GM19035 (cell line): ENCODE data around the gene SAC3D1.
"Not testable (repeated sequence)": the region's sequence is repeated elsewhere in the genome, so short reads cannot be mapped to it uniquely, and the experiment has no call there.

Experiments
- ATAC-seq: cut with Tn5 transposase; IDR thresholded peaks from one replicate; pipeline ENCODE4 v1.9.1; 2021; ENCODE audit not compliant: unreplicated experiment

Gene SAC3D1

GRCh38 chr11:65040847-65041622 is at the start of gene SAC3D1:
SAC3D1 (plus strand) TSS chr11:65041210; CDS start chr11:65041293, 83 bp downstream.
- peak; percentile 87 for ATAC-seq

- ATAC-seq, result no peak
Measured at GRCh38 chr11:64994318-64994717, 46.7 kb upstream of the SAC3D1 start.

DNA sequence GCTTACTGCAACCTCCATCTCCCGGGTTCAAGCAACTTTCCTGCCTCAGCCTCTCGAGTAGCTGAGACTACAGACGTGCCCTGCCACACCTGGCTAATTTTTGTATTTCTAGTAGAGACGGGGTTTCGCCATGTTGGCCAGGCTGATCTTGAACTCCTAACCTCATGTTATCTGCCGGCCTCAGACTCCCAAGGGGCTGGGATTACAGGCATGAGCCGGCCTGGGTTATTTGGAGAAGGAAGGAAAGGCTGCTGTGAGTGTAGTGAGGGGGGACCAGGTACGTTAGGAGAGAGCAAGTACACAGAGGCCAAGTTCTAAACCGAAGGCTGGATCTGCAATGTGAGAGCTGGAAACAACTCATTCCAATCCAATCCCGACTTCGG is 44.7 kb upstream of the SAC3D1 start:
- ATAC-seq, result no peak

DNA sequence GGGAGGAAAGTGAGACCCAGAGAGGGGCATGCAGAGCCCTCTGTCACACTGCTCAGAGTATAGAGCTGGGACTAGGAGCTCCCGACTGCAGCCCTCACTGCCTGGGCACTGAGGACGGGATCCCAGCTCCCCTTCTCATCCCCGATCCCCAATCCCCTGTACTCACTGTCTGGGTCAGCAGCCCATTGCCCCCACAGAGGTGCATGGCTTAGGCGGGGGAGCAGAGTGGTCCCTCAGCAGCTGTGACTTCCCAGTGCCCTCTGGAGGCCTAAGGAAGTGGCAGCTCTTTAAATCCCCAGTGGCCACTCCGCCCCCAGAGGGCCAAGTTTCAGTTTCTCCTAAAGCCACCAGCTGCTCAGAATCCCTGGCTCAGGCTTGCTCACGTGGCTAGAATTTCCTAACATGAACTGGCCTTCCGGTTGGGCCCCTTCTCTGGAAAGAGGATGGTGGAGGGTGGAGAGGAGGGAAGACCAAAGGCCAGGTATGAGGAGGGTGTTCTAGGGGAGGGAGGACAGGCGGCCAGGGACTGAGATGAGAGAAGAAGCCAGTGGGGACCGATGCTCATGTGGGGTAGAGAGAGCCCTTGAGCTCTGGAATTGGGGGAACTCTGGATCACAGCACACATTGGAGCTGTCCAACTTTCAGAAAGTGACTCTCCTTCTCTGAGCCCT is 44.2 kb upstream of the SAC3D1 start, which contains the start of gene BATF2:
TSS of gene BATF2 (minus strand) at position 262 of the 671 bp plus-strand sequence. CDS start at position 205, 57 bp downstream.
- no peak for ATAC-seq

GRCh38 chr11:64998141-64998540 is 42.9 kb upstream of the SAC3D1 start:
- ATAC-seq, result no peak

GRCh38 chr11:64998690-64999431 is 42.1 kb upstream of the SAC3D1 start:
- ATAC-seq, result no peak

DNA sequence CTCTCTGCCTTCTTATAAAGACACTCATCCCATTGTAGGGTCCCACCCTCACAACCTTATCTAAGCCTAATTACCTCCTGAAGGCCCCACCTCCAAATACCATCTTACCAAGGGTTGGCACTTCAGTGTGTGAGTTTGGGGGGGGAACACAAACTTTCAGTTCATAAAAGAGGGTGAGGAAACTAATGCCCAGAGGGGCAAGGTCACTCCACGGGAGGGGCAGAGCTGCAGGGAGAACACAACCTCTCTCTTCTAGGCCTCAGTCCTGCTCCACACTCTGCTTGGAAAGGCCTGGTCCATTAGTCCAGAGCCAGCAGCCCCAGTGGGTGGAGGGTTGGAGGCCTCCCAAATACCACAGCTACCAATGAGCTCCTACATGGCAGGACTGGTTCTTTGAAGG is 41.5 kb upstream of the SAC3D1 start:
- no peak for ATAC-seq

GRCh38 chr11:65002706-65003105 is 38.3 kb upstream of the SAC3D1 start:
- ATAC-seq, result no peak

- ATAC-seq, result no peak
Measured at GRCh38 chr11:65003282-65003681, 37.7 kb upstream of the SAC3D1 start.

DNA sequence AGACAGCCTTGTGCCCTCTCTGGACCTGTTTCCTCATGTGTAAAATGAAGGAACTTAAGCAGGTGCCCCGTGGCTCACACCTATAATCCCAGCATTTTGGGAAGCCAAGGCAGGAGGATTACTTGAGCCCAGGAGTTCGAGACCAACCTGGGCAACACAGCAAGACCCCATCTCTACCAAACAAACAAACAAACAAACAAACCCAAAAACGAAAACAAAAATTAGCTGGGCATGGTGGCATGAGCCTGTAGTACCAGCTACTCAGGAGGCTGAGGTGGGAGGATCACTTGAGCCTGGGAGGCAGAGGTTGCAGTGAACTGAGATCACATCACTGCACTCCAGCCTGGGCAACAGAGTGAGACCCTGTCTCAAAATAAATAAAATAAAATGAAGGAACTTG is 37.0 kb upstream of the SAC3D1 start:
- ATAC-seq, result not testable (repeated sequence)

- no peak for ATAC-seq
Measured at GRCh38 chr11:65008016-65008415, 33.0 kb upstream of the SAC3D1 start.

DNA sequence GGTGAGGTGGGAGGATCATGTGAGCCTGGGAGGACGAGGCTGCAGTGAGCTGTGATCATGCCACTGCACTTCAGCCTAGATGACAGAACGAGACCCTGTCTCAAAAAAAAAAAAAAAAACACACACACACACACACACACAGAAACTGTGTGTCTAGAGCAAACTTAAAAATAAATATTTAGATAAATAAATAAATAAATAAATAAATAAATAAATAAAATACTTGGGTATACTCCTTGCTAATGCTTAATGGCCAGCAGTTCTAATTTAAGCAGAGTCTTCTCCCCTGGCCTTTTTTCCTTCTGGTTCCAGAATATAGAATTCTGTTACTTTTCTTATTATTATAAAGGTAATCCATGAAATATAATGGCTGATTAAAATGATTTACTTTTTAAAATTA is 32.1 kb upstream of the SAC3D1 start:
- no peak for ATAC-seq

- ATAC-seq, result peak; percentile 73
Measured at GRCh38 chr11:65013130-65013887, 27.7 kb upstream of the SAC3D1 start.

DNA sequence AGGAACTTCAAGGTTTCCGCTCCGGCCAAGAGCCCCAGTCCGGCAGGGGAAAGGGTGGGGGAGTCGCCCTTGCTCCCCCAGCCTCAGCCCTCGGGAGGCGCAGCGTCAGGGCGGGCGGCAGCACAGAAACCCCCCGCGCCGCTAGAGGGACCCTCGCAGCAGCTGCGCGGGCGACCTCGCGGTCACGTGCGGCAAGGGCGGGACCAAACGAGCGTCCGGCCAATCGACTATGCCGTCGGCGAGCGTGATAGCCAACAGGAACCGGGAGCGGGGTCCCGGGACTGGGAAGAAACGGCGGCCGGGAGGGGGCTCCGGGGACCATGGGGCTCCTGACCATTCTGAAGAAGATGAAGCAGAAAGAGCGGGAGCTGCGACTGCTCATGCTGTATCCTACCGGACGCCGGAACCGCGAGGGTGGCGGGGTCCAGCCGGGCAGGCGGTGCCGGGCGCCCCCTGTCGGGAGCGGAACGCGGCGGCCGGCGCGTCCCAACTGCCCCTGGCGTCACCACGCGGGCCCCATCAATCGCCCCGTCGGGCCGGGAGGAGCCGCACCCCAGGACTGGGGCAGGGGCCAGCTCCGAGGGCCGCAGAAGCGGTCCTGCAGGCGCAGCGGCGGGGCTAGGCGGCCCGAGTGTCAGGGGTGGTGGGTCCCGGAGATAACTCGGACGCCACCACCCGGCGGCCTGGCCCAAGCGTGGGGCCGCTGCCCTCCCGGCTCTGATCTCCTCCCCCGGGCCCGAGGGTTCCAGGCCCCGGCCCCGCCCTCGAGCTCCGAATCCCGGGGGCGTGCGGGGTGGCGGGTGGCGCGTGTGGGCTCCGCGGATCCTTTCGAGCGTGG is 26.9 kb upstream of the SAC3D1 start, which contains the start of gene ARL2:
TSS of gene ARL2 (plus strand) at position 273 of the 838 bp plus-strand sequence. CDS start at position 321, 48 bp downstream.
- peak; percentile 83 for ATAC-seq

GRCh38 chr11:65014726-65015227 is 26.2 kb upstream of the SAC3D1 start:
- ATAC-seq, result no peak

GRCh38 chr11:65016705-65017104 is 24.3 kb upstream of the SAC3D1 start:
- no peak for ATAC-seq

- no peak for ATAC-seq
Measured at GRCh38 chr11:65017937-65018336, 23.1 kb upstream of the SAC3D1 start.

DNA sequence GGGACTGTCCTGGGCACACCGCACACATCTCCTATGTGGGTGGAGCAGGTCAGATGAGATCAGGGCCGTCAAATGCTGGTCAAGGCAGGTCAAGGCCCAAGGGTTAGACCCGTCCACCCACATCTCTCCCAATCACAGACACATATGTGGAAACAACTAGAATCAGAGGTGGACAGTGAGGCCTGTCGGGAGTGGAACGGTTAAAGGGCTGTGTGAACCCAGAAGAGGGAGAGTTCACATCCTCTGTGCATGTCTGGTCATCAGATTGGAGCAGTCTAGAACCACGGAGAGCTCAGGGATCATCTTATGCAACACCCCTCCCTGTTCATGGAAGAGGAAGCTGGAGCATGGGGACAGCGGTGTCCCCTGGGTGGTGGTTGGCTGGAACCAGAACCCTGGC is 21.2 kb upstream of the SAC3D1 start:
- no peak for ATAC-seq

DNA sequence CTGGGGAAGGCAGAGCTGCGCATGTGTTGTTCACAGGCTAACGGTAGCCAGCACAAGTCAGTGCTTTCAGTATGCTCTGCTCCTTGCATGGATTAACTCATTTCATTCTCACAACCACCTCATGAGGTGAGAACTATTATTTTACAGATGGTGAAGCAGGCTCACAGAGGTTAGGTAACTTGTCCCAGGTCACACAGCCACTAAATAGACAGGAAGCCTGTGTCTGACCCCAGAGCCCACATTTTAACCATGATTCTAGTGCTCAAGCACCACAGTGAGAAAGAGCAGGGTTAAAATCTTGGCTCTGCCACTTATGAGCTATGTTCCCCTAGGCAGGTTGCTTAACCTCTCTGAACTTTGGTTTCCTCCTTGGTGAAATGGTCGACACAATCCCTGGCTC is 20.0 kb upstream of the SAC3D1 start:
- ATAC-seq, result no peak

GRCh38 chr11:65021509-65021908 is 19.5 kb upstream of the SAC3D1 start:
- no peak for ATAC-seq
